Activated CD8-positive, alpha-beta memory T cell treated with anti-CD3 and anti-CD28 coated beads for 36 hours (primary cell): ENCODE results near the gene LITAF. TPM values are rescaled to one million over a fixed set of nuclear protein-coding genes. Genes with fewer than 3 reads are reported as not detected.

Experiments used
- CTCF ChIA-PET: fragments of 350-600 bp; sonication (Branson Sonifier 250); formaldehyde crosslinking; loops from one replicate; lab custom pipeline; 2021; ENCODE audit warnings: antibody characterized with exemption; lab: Charles Lee
- POLR2A ChIA-PET: fragments of 350-600 bp; sonication (Branson Sonifier 250); formaldehyde crosslinking; loops from one replicate; lab custom pipeline; 2021; ENCODE audit warnings: antibody characterized with exemption; lab: Charles Lee
- total RNA-seq, 2 experiments: library from RNA; stranded (reverse); gene quantifications; one replicate each; pipeline ENCODE4 v1.2.3, GENCODE V29; 2021

Gene LITAF
- total RNA-seq, 2 experiments from 2014 or later: 178 to 183 TPM

DNA sequence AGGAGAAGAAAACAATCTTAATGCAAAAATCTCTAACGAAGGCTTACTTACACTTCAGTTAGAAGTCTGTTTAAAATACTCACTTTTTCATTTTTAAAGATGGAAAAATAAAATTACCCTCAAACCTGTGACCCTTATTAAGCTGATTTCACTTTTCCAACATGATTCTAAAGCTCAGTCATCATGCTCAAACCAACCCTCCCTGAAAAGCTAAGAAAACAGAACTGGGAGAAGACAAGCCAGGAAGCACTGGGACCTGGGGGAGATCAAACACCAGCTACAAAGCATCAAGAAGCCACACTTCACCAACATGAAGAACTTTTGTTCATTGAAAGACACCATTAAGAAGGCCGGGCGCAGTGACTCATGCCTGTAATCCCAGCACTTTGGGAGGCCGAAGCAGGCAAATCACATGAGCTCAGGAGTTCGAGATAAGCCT is 88.8 kb downstream of the LITAF start:
- ChIA-PET POLR2A (no interaction called here), CTCF (no interaction called here)

Other genes starting within 250 kb of the LITAF start
- gene RMI2, start 241.5 kb downstream of the LITAF start, total RNA-seq: 10 to 100 TPM; 43.1 TPM
- 1 to 10 TPM; 5.6 to 6.2 TPM for gene SNN, start 81.5 kb upstream of the LITAF start, total RNA-seq
- gene TXNDC11, start 155.9 kb upstream of the LITAF start, total RNA-seq: 10 to 100 TPM; 32.1 to 36.1 TPM
- 10 to 100 TPM; 50.6 to 52.0 TPM for gene ZC3H7A, start 210.3 kb upstream of the LITAF start, total RNA-seq